Lower leg skin (tissue), 3 donors: Measurements from ENCODE around the gene CPHXL2.

Experiments used
- POLR2A ChIP-seq, 2 donors: fragments of 450-650 bp; IDR thresholded peaks; one replicate each; pipeline ENCODE4 v1.6.1; 2016 to 2017; ENCODE audit warnings: antibody characterized with exemption in 2 of 2, mild to moderate bottlenecking in 1 of 2, moderate library complexity in 1 of 2
- TF ChIP-seq, protein P1 (sequence below), 3 donors: fragments of 450-650 bp; IDR thresholded peaks; one replicate each; pipeline ENCODE4 v1.5.1; 2016; ENCODE audit warnings: antibody characterized with exemption in 3 of 3, mild to moderate bottlenecking in 3 of 3, moderate library complexity in 2 of 3

- TF ChIP-seq, protein P1, sequence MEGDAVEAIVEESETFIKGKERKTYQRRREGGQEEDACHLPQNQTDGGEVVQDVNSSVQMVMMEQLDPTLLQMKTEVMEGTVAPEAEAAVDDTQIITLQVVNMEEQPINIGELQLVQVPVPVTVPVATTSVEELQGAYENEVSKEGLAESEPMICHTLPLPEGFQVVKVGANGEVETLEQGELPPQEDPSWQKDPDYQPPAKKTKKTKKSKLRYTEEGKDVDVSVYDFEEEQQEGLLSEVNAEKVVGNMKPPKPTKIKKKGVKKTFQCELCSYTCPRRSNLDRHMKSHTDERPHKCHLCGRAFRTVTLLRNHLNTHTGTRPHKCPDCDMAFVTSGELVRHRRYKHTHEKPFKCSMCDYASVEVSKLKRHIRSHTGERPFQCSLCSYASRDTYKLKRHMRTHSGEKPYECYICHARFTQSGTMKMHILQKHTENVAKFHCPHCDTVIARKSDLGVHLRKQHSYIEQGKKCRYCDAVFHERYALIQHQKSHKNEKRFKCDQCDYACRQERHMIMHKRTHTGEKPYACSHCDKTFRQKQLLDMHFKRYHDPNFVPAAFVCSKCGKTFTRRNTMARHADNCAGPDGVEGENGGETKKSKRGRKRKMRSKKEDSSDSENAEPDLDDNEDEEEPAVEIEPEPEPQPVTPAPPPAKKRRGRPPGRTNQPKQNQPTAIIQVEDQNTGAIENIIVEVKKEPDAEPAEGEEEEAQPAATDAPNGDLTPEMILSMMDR (IDR thresholded peaks at IDR 0.05), result no peak
- TF ChIP-seq POLR2A (IDR thresholded peaks at IDR 0.05), result no peak
These were observed 49.6 kb upstream of the CPHXL2 start, which contains the start of gene CPHXL for GRCh38 chr16:75726390-75726789.
